Epithelial cell of proximal tubule (primary cell): Measurements from ENCODE around the gene NDUFA12. TPM values are rescaled to one million over a fixed set of nuclear protein-coding genes. Genes with fewer than 3 reads are reported as not detected.

Experiments used
- DNase-seq: peaks from one replicate; pipeline ENCODE4 v3.0.0-alpha.2; 2011; ENCODE audit warnings: low read depth
- H3K4me3 ChIP-seq: 2 replicates; pipeline ENCODE4 v1.5.1; 2011; ENCODE audit warnings: low read depth, mild to moderate bottlenecking, low read length
- CTCF ChIP-seq: conservative IDR thresholded peaks from 2 replicates; pipeline ENCODE4 v1.5.1; 2012; ENCODE audit warnings: low read depth, mild to moderate bottlenecking, low read length
- total RNA-seq: library from RNA; depleted of rRNA; stranded (reverse); fragments of >200 nt; gene quantifications from 2 replicates; pipeline ENCODE4 v1.2.3, GENCODE V29; 2015

NDUFA12 gene
- total RNA-seq, 1 donor from 2014 or later = 193 TPM

- DNase-seq = no peak
- no peak overlapping the region for H3K4me3 ChIP-seq
- no peak for TF ChIP-seq CTCF
Measured at GRCh38 chr12:94983321-94983720, 20.2 kb downstream of the NDUFA12 start.

GRCh38 chr12:94982456-94982855 lies 21.0 kb downstream of the NDUFA12 start:
- TF ChIP-seq CTCF = no peak
- DNase-seq = no peak
- H3K4me3 ChIP-seq = no peak overlapping the region

- TF ChIP-seq CTCF = no peak
- no peak overlapping the region for H3K4me3 ChIP-seq
- no peak for DNase-seq
Measured at GRCh38 chr12:94980577-94980976, 22.9 kb downstream of the NDUFA12 start.

- H3K4me3 ChIP-seq = no peak overlapping the region
- no peak for TF ChIP-seq CTCF
- no peak for DNase-seq
Measured at GRCh38 chr12:94979941-94980340, 23.6 kb downstream of the NDUFA12 start.

GRCh38 chr12:94977766-94978468 lies 25.6 kb downstream of the NDUFA12 start:
- DNase-seq = no peak

GRCh38 chr12:94973221-94973620 lies 30.3 kb downstream of the NDUFA12 start:
- no peak for TF ChIP-seq CTCF
- no peak for DNase-seq
- H3K4me3 ChIP-seq = no peak overlapping the region

More at GRCh38 chr12:94977766-94978468, 25.6 kb downstream of the NDUFA12 start:
- no peak for TF ChIP-seq CTCF
- H3K4me3 ChIP-seq = no peak overlapping the region

- DNase-seq = no peak
- no peak for TF ChIP-seq CTCF
- no peak overlapping the region for H3K4me3 ChIP-seq
Measured at GRCh38 chr12:94972795-94973194, 30.7 kb downstream of the NDUFA12 start.
